Measurements from ENCODE around the gene DDX24. TPM values are rescaled to one million over a fixed set of nuclear protein-coding genes. Genes with fewer than 3 reads are reported as not detected.

Gene DDX24
- total and polyA plus RNA-seq, 8 donors = 39.1 to 236 (median 69.9) TPM

GRCh38 chr14:94093418-94093817 is 12.4 kb upstream of the DDX24 start:
- WGBS, 5 donors = 93 to 98% (median 96%) methylated on average over 2 of the region's 2 CpGs
- H3K27ac ChIP-seq = no peak overlapping the region
- no peak for DNase-seq
- intact Hi-C loops (cut with DNase I; ENCODE audit: low total_unique reads) = no loop called here
- no peaks in the 10 kb centered on the region for H3K9me3 ChIP-seq
- H3K4me1 ChIP-seq = no peaks in the 10 kb centered on the region
- TF ChIP-seq POLR2AphosphoS5 (IDR thresholded peaks at IDR 0.05) = no peak
- no peak for TF ChIP-seq CTCF (IDR thresholded peaks at IDR 0.05)
- H3K4me3 ChIP-seq = no peak overlapping the region
- H3K27me3 ChIP-seq = no peaks in the 10 kb centered on the region
- peaks cover 0 to 15% (median 13%) of the 10 kb centered on the region in 4 donors for H3K36me3 ChIP-seq

DNA sequence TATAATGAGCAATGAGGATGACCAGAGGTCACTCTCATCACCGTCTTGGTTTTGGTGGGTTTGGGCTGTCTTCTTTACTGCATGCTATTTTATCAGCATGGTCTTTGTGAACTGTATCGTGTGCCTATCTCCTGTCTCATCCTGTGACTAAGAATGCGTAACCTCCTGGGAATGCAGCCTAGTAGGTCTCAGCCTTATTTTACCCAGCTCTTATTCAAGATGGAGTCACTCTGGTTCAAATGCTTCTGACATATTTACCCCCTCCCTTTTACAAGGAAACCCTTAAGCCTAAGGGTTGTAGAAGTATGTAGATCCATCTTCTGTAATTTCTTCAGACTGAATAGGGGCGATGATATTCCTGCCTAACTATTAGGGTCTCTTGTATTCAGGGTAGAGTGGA is 8.5 kb upstream of the DDX24 start:
- intact Hi-C loops (cut with DNase I; ENCODE audit: low total_unique reads) = no loop called here
- Histone ChIP-seq H3K4me1 (no peaks in the 10 kb centered on the region), H3K4me3 (no peak overlapping the region), H3K27ac (no peak overlapping the region), H3K27me3 (no peaks in the 10 kb centered on the region), H3K36me3 (no peaks in the 10 kb centered on the region), H3K9me3 (no peaks in the 10 kb centered on the region)
- WGBS, 5 donors = 92 to 97% (median 95%) methylated on average over 4 of the region's 4 CpGs
- TF ChIP-seq CTCF (IDR thresholded peaks at IDR 0.05) (no peak), POLR2A (IDR thresholded peaks at IDR 0.05) (no peak), POLR2AphosphoS5 (IDR thresholded peaks at IDR 0.05) (no peak), EP300 (IDR thresholded peaks at IDR 0.05) (no peak)
- DNase-seq = no peak

- TF ChIP-seq POLR2A (IDR thresholded peaks at IDR 0.05) (no peak), CTCF (IDR thresholded peaks at IDR 0.05) (no peak), POLR2AphosphoS5 (IDR thresholded peaks at IDR 0.05) (no peak), EP300 (IDR thresholded peaks at IDR 0.05) (no peak)
- Histone ChIP-seq H3K27ac (no peak overlapping the region), H3K36me3 (no peaks in the 10 kb centered on the region), H3K4me1 (no peaks in the 10 kb centered on the region), H3K9me3 (no peaks in the 10 kb centered on the region), H3K27me3 (no peaks in the 10 kb centered on the region), H3K4me3 (no peak overlapping the region)
- WGBS, 5 donors = 85 to 94% (median 89%) methylated on average over 5 of the region's 5 CpGs
- intact Hi-C loops (cut with DNase I; ENCODE audit: low total_unique reads) = no loop called here
- no peak for DNase-seq
Observed at GRCh38 chr14:94088516-94088915, 7.5 kb upstream of the DDX24 start.

GRCh38 chr14:94087891-94088290 is 6.9 kb upstream of the DDX24 start:
- H3K27me3 ChIP-seq = no peaks in the 10 kb centered on the region
- 69 to 98% (median 72%) methylated on average over 4 of the region's 4 CpGs for WGBS, 5 donors
- H3K9me3 ChIP-seq = no peaks in the 10 kb centered on the region
- H3K27ac ChIP-seq = no peak overlapping the region
- no peak for DNase-seq
- intact Hi-C loops (cut with DNase I; ENCODE audit: low total_unique reads) = no loop called here
- no peaks in the 10 kb centered on the region for H3K36me3 ChIP-seq
- no peaks in the 10 kb centered on the region for H3K4me1 ChIP-seq
- no peak for TF ChIP-seq CTCF (IDR thresholded peaks at IDR 0.05)
- no peak overlapping the region for H3K4me3 ChIP-seq
